Neural cell (in vitro differentiated cells): ENCODE data around the gene NETO1. TPM values are rescaled to one million over a fixed set of nuclear protein-coding genes. Genes with fewer than 3 reads are reported as not detected.

Experiments
- H2AFZ ChIP-seq: fragments of 200-600, 300-800 bp; sonication (generic), shearing (Covaris generic); 2 replicates; pipeline ENCODE4 v1.6.0; 2014; ENCODE audit warnings: low read depth, mild to moderate bottlenecking, antibody characterized with exemption, low read length, moderate library complexity
- H3F3A ChIP-seq: fragments of 200-600 bp; shearing (Covaris generic); 2 replicates; pipeline ENCODE4 v1.6.1; 2016; ENCODE audit warnings: mild to moderate bottlenecking, moderate library complexity, mixed read lengths, antibody characterized with exemption, low read length; ENCODE audit not compliant: insufficient read depth, poor library complexity, severe bottlenecking
- H3K27ac ChIP-seq: fragments of 200-600, 300-800 bp; sonication (generic), shearing (Covaris generic); 2 replicates; pipeline ENCODE4 v1.5.1; 2014; ENCODE audit warnings: mild to moderate bottlenecking, low read length, moderate library complexity
- H3K27me3 ChIP-seq: fragments of 300-800, 200-600 bp; sonication (generic), shearing (Covaris generic); 2 replicates; pipeline ENCODE4 v1.6.0; 2014; ENCODE audit warnings: mild to moderate bottlenecking, low read depth, low read length, moderate library complexity; ENCODE audit not compliant: insufficient read depth
- H3K36me3 ChIP-seq: fragments of 300-800, 200-600 bp; sonication (generic), shearing (Covaris generic); 2 replicates; pipeline ENCODE4 v1.5.1; 2014; ENCODE audit warnings: mild to moderate bottlenecking, antibody characterized with exemption, low read length, moderate library complexity; ENCODE audit not compliant: insufficient read depth
- H3K4me2 ChIP-seq: fragments of 300-800, 200-600 bp; sonication (generic), shearing (Covaris generic); 2 replicates; pipeline ENCODE4 v1.6.0; 2014; ENCODE audit warnings: mild to moderate bottlenecking, low read length
- H3K4me3 ChIP-seq: fragments of 300-800, 200-600 bp; sonication (generic), shearing (Covaris generic); 2 replicates; pipeline ENCODE4 v1.5.1; 2014; ENCODE audit warnings: mild to moderate bottlenecking, low read length, moderate library complexity
- H3K79me2 ChIP-seq: fragments of 200-600 bp; shearing (Covaris generic); replicated peaks from 2 replicates; pipeline ENCODE4 v1.6.0; 2014; ENCODE audit warnings: mild to moderate bottlenecking, low read length, moderate library complexity; ENCODE audit not compliant: insufficient read depth
- H3K9ac ChIP-seq: fragments of 300-800, 200-600 bp; sonication (generic), shearing (Covaris generic); 2 replicates; pipeline ENCODE4 v1.6.1; 2016; ENCODE audit warnings: mild to moderate bottlenecking, low read length, mixed read lengths
- H3K9me2 ChIP-seq: fragments of 200-600 bp; shearing (Covaris generic); 2 replicates; pipeline ENCODE4 v1.6.1; 2016; ENCODE audit warnings: mild to moderate bottlenecking, low read length, mixed read lengths; ENCODE audit not compliant: insufficient read depth
- H3K9me3 ChIP-seq: fragments of 200-600, 300-800 bp; sonication (generic), shearing (Covaris generic); 2 replicates; pipeline ENCODE4 v1.6.1; 2016; ENCODE audit warnings: mild to moderate bottlenecking, mixed run types, low read length, moderate library complexity, mixed read lengths
- H4K20me1 ChIP-seq: fragments of 200-600 bp; shearing (Covaris generic); 2 replicates; pipeline ENCODE4 v1.6.1; 2016; ENCODE audit warnings: mild to moderate bottlenecking, mixed run types; ENCODE audit not compliant: insufficient read depth
- CTCF ChIP-seq: fragments of 450-650 bp; IDR thresholded peaks from 2 replicates; pipeline ENCODE4 v1.5.1; 2014; ENCODE audit warnings: antibody characterized with exemption, mild to moderate bottlenecking, moderate library complexity; ENCODE audit not compliant: poor library complexity, severe bottlenecking
- EP300 ChIP-seq: fragments of 450-650 bp; conservative IDR thresholded peaks from 2 replicates; pipeline ENCODE4 v1.6.1; 2014; ENCODE audit warnings: antibody characterized with exemption, mild to moderate bottlenecking, moderate library complexity; ENCODE audit not compliant: poor library complexity, severe bottlenecking
- EZH2 ChIP-seq: fragments of 200-600, 300-800 bp; shearing (Covaris generic), sonication (generic); IDR thresholded peaks from 2 replicates; pipeline ENCODE4 v1.6.1; 2014; ENCODE audit warnings: antibody characterized with exemption, low read length, borderline replicate concordance, mild to moderate bottlenecking; ENCODE audit not compliant: insufficient read depth, poor library complexity, severe bottlenecking
- MXI1 ChIP-seq: fragments of 450-650 bp; conservative IDR thresholded peaks from 2 replicates; pipeline ENCODE4 v1.6.1; 2014; ENCODE audit warnings: antibody characterized with exemption, mild to moderate bottlenecking; ENCODE audit not compliant: poor library complexity, severe bottlenecking
- POLR2AphosphoS5 ChIP-seq: IDR thresholded peaks from 2 replicates; pipeline ENCODE4 v1.6.1; 2012
- RAD21 ChIP-seq: fragments of 450-650 bp; conservative IDR thresholded peaks from 2 replicates; pipeline ENCODE4 v1.6.1; 2014; ENCODE audit warnings: antibody characterized with exemption, mild to moderate bottlenecking, moderate library complexity
- REST ChIP-seq: IDR thresholded peaks from 2 replicates; pipeline ENCODE4 v1.6.1; 2012; ENCODE audit warnings: borderline replicate concordance
- SMC3 ChIP-seq: fragments of 450-650 bp; conservative IDR thresholded peaks from 2 replicates; pipeline ENCODE4 v1.6.1; 2014; ENCODE audit warnings: antibody characterized with exemption, mild to moderate bottlenecking, moderate library complexity; ENCODE audit not compliant: poor library complexity
- TAF1 ChIP-seq: IDR thresholded peaks from 2 replicates; pipeline ENCODE4 v1.6.1; 2012; ENCODE audit warnings: low read depth
- polyA plus RNA-seq: library from polyadenylated mRNA; depleted of rRNA; stranded (reverse); fragments of >200 nt; gene quantifications from 2 replicates; pipeline ENCODE4 v1.2.3, GENCODE V29; 2014

Gene NETO1
- polyA plus RNA-seq, 1 donor from 2014 or later = 0.45 TPM

- no peak for TF ChIP-seq SMC3
- TF ChIP-seq REST = no peak
- no peak for TF ChIP-seq TAF1
- no peak for TF ChIP-seq CTCF
- TF ChIP-seq EZH2 = no peak
- no peak for TF ChIP-seq POLR2AphosphoS5
- TF ChIP-seq RAD21 = no peak
- TF ChIP-seq EP300 = no peak
- TF ChIP-seq MXI1 = no peak
- H3K27ac ChIP-seq = no peak overlapping the region
- H3K9me3 ChIP-seq = no peaks in the 10 kb centered on the region
- no peak overlapping the region for H3K9ac ChIP-seq
- no peaks in the 10 kb centered on the region for H4K20me1 ChIP-seq
- no peaks in the 10 kb centered on the region for H3K27me3 ChIP-seq
- no peaks in the 10 kb centered on the region for H3K9me2 ChIP-seq
- no peaks in the 10 kb centered on the region for H3K36me3 ChIP-seq
- no peak overlapping the region for H3K4me3 ChIP-seq
- H3F3A ChIP-seq = no peaks in the 10 kb centered on the region
- H3K79me2 ChIP-seq = no peaks in the 10 kb centered on the region
- H2AFZ ChIP-seq = no peak overlapping the region
- H3K4me2 ChIP-seq = no peak overlapping the region
Observed at GRCh38 chr18:72849671-72850070, 18.1 kb downstream of the NETO1 start.

- no peak overlapping the region for H3K4me3 ChIP-seq
- no peaks in the 10 kb centered on the region for H4K20me1 ChIP-seq
- no peaks in the 10 kb centered on the region for H3K36me3 ChIP-seq
- no peaks in the 10 kb centered on the region for H3K79me2 ChIP-seq
- H3K9me2 ChIP-seq = no peaks in the 10 kb centered on the region
- no peak overlapping the region for H3K4me2 ChIP-seq
- TF ChIP-seq REST (no peak), MXI1 (no peak), CTCF (no peak), TAF1 (no peak), RAD21 (no peak), EP300 (no peak), EZH2 (no peak), POLR2AphosphoS5 (no peak), SMC3 (no peak)
- no peak overlapping the region for H3K27ac ChIP-seq
- no peaks in the 10 kb centered on the region for H3K27me3 ChIP-seq
- no peak overlapping the region for H3K9ac ChIP-seq
- no peak overlapping the region for H2AFZ ChIP-seq
- H3F3A ChIP-seq = no peaks in the 10 kb centered on the region
- H3K9me3 ChIP-seq = no peaks in the 10 kb centered on the region
Observed at GRCh38 chr18:72848503-72849237, 19.1 kb downstream of the NETO1 start.
